Medulla oblongata (tissue), 1 donor: Measurements from ENCODE around the gene PPM1F.
"Not testable (repeated sequence)": the region's sequence is repeated elsewhere in the genome, so short reads cannot be mapped to it uniquely, and the experiment has no call there.

Source experiments
- DNase-seq: peaks from one replicate; pipeline ENCODE4 v3.0.0-alpha.2; 2015; ENCODE audit errors: extremely low spot score

Gene PPM1F

GRCh38 chr22:21942407-21943343 lies 10.0 kb downstream of the PPM1F start:
- peak; percentile 63 for DNase-seq

GRCh38 chr22:21941921-21942320 lies 10.7 kb downstream of the PPM1F start:
- DNase-seq = no peak

- peak; percentile 44 for DNase-seq
Measured at GRCh38 chr22:21940521-21940920, 12.1 kb downstream of the PPM1F start.

DNA sequence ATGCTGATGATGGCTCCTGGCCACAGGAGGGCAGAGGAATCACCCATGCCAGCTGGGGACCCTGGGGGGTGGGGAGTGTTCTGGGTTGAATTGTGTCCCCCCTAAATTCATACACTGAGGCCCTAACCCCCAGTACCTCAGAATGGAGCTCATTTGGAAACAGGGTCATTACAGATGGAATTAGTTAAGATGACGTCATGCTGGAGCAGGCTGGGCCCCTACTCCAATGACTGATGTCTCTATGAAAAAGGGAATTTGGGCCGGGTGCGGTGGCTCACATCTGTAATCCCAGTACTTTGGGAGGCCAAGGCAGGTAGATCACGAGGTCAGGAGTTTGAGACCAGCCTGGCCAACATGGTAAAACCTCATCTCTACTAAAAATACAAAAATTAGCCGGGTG lies 12.7 kb downstream of the PPM1F start:
- not testable (repeated sequence) for DNase-seq

GRCh38 chr22:21939461-21939913 lies 13.2 kb downstream of the PPM1F start:
- peak; percentile 48 for DNase-seq

- no peak for DNase-seq
Measured at GRCh38 chr22:21938906-21939305, 13.7 kb downstream of the PPM1F start.

GRCh38 chr22:21938071-21938822 lies 14.4 kb downstream of the PPM1F start:
- DNase-seq = peak; percentile 96

GRCh38 chr22:21937821-21938070 lies 14.9 kb downstream of the PPM1F start:
- DNase-seq = no peak

DNA sequence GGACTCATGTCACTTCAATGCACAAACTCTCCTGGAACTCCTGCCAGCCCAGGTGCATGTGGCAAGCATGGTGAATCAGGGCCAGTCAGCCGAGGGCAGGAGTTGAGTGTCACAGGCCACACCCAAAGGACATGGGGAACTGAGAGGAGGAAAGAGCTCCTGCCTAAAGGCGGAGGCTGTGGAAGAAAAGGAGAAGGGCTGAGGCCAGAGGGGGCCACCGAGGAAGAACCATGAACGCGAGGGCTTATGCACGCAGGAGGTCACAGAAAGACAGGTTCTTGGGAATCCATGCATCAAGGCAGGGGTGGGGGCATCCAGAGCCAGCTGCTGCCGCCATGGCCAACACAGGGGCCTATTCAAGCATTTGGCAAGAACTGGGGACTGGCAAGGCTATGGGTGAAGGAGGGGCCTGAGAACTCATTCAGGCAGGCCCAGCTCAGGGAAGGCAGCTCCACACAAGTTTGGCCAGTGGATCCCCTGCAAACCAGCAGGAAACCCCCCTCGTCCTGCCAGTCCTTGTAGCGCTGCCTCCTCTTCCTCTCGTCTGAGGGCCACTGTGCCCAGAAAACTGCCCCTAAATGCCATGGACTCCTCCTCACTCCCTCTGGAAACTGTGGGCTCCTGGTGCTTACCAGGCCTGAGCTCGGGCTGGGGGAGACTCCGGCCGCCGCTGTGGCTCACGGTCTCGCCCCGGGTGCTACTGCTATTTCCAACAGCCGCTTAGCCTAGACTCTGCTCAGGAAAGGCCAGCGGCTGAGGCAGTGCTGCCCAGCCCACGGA lies 15.4 kb downstream of the PPM1F start:
- DNase-seq = peak; percentile 79

GRCh38 chr22:21936151-21936775 lies 16.4 kb downstream of the PPM1F start:
- peak; percentile 78 for DNase-seq

GRCh38 chr22:21933910-21934309 lies 18.7 kb downstream of the PPM1F start:
- peak; percentile 86 for DNase-seq

DNA sequence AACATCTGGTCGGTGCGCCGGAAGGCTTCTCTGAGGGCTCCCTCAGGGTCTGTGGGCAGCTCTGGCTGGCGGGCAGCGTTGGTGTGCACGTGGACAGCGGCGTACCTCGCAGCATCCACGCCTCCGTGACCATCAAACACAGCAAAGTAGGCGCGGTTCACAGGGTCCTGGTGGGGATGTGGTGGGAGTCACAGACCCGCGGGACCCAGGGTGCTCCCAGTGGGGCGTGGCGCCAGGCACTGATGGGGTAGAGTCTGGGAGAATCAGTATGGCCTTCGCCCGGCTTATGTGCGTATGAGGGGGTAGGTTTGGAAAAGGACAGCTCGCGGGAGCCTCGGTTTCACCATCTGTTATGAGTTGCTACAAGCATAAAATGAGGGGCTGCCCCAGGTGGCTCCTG lies 19.2 kb downstream of the PPM1F start:
- no peak for DNase-seq

GRCh38 chr22:21932347-21932746 lies 20.3 kb downstream of the PPM1F start:
- no peak for DNase-seq

DNA sequence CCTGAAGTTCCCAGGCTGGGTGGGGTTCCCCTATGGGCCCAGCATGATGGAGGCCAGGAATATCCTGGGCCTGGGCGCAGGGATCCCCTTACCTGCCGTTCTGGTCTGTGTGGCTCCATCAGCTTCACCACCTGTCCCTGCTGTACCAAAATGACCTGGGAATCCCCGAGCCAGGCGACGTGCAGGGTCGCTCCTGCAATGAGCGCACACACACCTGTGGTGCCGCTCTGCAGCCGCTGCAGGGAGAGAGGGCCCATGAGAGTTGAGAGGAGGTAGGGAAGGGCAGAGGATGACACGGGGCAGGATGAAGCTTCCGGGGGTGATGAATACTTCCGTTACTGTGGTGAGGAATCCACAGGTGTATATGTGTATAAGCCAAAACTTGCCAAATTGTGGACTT lies 21.6 kb downstream of the PPM1F start:
- no peak for DNase-seq

DNA sequence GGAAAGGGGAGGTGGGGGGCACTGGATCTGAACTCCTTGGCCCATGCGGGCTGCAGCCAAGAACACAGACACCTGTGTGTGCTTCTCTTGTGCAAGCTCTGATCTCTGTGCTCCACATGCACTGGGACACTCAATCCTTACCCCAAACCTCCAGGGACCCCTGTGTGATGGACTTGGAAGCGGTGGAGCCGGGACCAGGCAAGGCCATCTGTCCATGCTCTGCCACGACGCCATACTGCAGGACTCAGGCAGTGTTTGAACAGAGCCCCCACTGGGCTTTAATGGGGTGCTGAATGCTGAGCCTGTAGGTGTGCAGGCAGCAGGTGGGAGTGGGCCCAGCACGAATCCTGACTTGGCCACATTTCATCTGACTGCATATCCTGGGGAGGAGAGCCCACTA lies 23.4 kb downstream of the PPM1F start:
- DNase-seq = no peak

DNA sequence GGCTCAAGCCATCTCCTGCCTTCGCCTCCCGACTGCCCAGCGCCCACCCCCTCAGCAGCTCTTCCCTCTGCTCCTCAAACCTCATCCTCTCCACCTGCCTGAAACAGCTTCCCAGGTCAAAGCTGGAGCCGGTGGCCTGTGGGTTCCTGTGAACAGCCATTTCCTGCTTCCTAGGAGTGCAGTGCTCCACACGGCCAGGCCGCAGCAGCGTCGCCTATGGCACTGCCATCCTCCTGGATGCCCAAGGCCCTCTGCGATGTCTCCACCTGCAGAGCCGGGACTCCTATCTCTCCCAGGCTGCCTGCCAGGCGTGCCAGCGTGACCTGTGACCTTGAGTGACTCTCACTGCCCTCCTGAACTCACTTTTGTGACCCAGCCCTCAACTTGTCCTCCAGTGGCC lies 24.6 kb downstream of the PPM1F start:
- no peak for DNase-seq

DNA sequence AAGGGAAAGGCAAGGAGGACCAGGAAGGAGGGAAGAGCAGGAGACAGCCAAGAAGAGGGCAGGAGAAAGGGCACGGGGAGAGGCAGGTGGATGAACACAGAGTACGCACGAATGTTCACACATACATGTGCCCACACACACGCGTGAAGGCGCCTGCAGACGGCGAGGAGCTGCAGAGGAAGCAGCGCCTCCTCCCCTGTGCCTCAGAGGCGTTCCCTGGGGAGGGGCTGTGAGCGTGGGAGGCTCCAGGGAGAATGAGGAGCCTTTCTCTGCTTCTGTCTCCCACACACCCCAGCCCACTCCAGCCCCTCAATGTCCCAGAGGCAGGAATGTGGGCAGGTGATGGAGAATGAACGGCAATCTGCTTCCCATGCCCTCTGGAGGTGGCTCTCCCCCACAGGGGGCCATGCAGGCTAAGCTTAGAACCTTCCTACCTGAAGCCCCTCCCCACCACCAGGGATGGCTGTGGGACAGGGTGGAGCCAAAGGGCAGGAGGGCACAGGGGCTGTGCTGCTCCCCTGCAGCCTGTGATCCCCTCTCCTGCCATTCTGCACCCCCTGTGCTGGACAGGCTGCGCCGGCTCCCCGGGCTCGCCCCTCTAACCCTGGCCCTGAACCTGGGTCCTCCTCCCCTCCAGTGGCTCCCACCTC lies 25.3 kb downstream of the PPM1F start:
- DNase-seq = no peak

GRCh38 chr22:21926728-21927127 lies 25.9 kb downstream of the PPM1F start:
- no peak for DNase-seq

DNA sequence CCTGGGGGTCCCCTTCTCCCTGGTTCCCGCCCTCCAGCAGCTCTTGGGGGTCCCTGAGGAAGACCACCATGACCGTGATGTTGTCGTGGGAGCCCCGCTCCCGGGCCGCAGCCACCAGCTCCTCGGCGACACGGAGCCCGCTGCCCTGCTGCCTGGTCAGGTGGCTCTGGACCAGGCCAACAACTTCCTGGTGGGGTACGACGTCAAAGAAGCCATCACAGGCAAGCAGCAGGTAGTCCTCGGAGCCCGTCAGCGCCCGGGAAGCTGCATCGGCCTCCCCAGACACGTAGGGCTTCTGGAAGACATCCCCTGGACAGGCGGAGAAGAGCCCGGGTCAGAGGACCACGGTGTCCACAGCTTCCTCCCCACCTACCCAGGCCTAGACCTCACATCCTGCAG lies 29.5 kb downstream of the PPM1F start:
- DNase-seq = no peak

- DNase-seq = no peak
Measured at GRCh38 chr22:21922370-21923162, 30.1 kb downstream of the PPM1F start.

DNA sequence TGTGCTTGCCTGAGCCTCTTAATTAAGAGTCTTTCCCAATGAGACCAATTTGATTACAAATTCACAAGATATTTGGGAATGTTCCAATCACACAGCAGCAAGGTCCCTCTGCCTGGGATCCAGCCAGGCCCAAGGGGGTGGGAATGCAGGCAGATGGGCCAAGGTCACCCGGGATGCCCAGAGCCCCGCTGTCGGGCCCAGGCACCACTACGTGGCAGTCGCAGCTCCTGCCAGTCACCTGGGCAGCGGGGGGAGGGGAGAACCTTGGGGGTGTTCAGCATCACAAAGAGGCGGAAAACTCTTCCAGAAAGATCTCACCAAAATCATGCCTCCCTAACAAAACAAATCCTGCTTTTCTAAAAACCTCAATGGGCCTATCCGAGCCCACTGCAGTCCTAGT lies 30.9 kb downstream of the PPM1F start:
- DNase-seq = no peak
